ENCODE results near the gene TBX6.

The TBX6 gene

DNA sequence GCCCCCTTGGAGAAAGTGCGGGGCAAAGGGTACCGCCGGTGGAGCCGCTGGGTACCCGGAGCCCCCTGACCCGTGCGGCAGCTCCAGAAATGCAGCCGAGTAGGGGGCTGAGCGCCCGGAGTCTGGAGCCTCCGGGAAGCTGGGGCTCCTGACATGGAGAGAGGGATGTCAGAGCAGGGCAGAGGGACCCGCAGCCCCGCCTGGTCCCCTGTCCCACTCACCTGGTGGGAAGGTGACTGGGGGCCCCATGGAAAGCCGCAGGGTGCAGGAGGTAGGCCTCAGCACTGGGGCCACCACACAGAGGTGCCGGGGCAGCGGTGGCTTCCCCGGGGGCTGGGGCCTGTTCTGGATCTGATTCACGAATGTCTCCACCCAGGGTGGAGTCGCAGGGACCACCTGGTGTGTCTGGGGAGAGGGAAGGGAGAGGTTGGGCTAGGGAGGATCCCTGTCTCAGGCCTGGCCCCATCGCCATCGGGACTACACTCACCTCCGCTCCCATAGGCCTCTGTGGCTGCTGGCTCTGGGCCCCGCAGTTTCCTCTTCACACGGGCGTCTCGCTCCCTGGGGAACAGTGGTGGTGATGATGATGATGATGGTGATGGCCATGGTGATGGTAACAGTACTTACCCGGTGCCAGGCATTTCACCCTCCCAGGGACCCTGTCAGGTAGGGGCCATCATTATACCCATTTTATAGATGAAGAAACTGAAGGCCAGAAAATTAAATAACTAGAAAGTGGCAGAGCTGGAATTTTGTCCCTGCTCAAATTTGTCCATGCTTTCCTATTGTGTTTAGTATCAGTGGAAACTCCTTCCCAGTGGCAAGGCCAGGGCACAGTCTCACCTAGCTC lies 5.2 kb downstream of the TBX6 start:
- DNase-seq, result no peak

DNA sequence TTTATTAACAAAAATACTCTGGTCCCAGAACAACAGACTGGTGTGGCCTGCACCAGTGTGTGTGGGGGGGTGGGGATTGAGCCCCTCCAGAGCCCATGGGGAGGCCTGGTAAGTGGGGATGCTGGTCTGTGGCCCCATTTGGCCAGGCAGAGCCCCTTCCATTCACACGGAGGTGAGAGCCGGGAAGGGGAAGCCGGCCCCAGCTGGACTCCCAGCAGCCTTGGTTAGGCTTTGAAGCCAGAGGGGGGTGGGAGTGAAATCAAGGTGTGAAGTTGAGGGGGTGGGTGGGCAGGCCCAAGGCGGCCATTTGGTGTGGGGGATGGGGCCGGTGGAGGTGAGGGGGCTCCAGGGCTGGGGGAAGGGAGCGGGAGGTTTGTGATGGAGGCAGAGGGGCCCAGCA lies 5.9 kb downstream of the TBX6 start:
- DNase-seq, result no peak

DNA sequence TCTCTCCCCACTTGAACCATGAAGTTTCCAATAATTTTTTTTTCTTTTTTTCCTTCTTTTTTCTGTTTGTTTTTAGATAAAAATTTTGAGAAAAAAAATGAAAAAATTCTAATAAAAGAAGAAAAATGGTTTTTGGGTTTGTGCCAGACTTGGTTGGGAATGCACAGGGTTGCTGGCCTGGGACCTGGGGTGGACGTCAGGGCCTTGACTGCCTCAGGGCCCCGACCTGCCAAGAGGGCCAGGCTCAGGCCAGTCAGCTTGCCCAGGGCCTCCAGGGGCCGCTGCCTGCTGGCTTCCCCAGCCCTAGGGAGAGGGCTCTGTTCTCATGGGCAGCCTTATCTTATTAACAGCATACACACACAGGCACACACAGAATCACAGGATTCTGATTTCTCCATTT lies 6.5 kb downstream of the TBX6 start:
- no peak for DNase-seq

DNA sequence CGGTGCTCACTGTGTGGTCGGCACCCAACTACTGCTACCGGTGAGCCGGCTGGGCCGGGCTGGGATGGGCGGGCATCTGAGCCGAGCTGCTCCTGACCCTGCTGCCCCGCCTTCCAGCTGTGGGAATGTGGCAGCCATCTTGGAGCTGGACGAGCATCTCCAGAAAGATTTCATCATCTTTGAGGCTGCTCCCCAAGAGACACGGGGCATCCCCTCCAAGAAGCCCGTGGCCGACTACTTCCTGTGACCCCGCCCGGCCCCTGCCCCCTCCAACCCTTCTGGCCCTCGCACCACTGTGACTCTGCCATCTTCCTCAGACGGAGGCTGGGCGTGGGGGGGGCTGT lies 6.9 kb downstream of the TBX6 start:
- no peak for DNase-seq

DNA sequence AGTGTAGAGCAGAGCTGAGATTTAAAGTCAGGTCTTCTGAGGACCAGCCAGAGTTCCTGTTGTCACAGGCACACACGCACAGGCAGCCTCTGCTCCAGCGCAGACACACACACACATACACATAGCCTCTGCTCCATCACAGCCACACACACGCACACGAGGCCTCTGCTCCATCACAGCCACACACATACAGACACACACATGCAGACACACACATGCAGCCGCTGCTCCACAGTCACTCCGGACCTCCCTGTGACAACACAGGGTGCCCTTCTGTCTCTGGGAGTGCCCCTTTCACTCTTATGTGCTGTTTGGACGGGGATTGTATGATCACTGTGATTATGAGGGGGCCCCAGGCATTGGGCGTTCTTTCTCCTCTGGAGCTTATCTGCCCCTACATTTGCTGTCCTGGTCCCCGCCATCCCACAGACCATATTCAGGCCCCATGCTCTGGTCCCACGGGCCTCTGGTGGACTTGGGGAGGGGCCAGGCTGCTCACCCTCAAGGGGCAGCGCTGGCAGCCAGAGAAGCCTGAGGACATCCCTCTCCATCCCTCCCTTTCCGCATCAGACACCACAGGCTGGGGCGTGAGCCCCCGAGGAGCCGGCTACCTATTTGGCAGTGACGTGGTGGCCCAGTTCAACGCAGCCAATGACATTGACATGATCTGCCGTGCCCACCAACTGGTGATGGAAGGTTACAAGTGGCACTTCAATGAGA lies 7.5 kb downstream of the TBX6 start:
- no peak for DNase-seq

DNA sequence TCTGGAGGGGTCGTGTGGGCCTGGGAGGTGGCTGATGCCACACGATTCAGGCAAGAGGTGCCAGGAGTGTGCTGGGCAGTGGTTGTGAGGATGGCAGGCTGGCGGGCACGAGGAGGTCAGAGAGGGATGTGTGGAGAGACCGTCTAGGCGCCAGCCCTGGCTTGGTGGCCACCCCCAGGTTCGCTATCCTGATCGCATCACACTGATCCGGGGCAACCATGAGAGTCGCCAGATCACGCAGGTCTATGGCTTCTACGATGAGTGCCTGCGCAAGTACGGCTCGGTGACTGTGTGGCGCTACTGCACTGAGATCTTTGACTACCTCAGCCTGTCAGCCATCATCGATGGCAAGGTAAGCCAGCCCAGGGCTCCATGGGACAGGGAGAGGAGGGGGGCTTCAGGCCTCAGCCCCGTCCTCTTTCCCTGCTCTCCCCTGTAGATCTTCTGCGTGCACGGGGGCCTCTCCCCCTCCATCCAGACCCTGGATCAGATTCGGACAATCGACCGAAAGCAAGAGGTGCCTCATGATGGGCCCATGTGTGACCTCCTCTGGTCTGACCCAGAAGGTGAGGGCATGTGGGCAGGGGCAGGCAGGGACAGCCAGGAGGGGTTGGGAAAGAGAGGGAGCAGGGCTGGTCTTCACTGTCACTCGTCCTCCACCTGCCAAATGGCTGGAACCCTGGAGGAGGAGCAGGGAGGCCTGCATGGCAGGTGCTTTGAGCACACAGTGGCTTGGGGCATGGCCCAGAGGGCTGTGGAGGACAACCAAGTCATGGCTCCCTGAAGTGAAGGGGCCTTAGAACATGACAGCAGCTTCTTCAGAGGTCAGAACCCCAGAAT lies 8.3 kb downstream of the TBX6 start:
- no peak for DNase-seq

DNA sequence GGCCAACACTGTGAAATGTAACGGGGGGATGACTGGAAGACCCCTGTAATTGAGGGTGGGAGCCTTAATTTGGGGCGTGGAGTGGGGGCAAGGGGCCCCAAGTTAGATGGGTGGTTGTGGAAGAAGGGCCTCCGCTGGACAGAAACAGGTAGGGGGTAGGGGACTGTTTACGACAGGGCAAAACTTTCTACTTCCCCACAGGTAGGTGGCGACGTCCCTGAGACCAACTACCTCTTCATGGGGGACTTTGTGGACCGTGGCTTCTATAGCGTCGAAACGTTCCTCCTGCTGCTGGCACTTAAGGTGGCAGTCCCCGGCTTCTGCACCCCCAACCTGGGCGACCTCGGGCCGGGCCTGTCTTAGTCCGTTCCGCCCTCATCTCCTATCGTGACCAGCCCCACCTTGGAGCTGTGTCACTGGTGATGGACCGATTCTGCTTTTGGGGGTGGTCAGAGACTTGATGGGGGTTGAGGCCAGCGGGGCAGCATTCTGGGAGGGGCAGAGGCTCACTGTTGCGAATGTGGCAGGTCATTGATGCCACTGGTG lies 9.1 kb downstream of the TBX6 start:
- no peak for DNase-seq

DNA sequence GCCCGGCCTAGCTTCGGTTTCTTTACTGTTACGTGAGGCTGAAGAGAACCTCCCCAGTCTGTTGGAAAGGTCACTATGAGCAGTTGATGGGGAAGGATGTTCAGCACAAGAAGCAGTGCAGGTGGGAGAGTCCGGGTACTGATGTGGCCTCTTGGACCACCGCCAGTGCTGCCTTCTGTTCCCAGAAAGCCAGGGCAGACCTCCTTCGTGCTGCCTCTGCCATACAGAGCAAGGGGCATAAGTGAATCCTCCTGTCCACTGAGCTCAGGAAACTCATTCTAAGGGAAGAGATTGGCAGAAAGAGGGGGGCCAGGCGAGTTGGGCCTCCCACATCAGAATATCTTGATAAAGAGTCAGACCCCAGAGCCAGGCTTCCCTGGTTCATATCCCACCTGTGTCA lies 12.2 kb downstream of the TBX6 start:
- no peak for DNase-seq

DNA sequence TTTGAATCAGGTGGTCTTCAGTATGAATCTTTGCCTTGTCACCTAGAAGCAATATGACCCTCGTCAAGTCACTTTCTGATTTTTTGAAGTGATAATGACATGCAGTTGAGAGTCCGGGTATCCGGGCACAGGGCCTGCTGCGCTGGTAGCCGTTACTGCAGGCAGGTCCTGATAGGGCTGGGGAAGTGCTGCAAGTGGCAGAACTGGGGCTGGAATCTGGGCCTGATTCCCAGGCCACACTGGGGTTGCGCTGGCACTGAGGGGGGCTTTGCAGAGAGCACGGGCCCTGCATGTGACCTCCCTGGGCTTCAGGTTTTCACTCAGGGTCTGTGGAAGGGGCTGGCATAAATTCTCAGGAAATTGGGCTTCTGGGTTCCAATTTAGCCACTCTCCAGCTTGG lies 13.0 kb downstream of the TBX6 start:
- no peak for DNase-seq

DNA sequence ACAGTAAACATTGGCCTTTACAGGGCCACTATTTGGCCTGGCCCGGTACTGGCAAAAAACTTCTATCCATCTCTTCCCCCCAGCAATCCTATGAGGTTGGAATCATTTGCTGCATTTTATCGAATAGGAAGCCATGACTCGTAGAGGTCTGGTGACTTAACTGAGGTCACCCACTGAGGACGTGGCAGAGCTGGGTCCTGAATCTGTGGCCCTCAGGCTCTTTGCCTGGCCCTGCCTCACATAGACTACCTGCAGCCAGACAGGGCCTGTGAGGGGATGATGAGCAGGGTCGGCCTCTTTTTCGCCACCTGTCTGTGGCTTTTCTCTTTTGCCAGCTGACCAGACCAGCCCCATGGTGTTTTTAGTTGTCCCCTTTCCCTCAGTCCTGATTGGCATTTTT lies 14.1 kb downstream of the TBX6 start:
- no peak for DNase-seq

DNA sequence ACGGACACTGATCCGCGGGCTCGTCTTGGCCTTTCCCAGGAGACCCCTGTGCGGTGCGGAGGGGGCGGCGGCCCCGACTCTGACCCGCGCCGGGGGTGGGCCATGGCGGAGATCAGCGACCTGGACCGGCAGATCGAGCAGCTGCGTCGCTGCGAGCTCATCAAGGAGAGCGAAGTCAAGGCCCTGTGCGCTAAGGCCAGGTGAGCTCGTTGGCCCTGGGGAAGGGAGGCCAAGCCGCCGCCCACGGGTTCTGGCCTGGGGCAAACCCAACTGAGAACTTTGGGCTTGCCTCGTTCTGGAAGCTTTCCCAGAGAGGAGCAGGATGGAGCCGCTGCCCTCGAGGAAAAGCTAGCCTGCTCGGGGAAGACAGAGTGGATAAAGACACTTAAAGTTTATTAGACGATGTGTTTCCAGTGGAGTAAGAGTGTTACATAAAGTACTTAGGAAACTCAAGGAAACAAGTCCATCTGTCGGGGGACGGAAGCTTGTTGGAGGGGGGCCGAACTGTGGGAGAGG lies 15.4 kb downstream of the TBX6 start:
- DNase-seq, result peak; percentile 7

DNA sequence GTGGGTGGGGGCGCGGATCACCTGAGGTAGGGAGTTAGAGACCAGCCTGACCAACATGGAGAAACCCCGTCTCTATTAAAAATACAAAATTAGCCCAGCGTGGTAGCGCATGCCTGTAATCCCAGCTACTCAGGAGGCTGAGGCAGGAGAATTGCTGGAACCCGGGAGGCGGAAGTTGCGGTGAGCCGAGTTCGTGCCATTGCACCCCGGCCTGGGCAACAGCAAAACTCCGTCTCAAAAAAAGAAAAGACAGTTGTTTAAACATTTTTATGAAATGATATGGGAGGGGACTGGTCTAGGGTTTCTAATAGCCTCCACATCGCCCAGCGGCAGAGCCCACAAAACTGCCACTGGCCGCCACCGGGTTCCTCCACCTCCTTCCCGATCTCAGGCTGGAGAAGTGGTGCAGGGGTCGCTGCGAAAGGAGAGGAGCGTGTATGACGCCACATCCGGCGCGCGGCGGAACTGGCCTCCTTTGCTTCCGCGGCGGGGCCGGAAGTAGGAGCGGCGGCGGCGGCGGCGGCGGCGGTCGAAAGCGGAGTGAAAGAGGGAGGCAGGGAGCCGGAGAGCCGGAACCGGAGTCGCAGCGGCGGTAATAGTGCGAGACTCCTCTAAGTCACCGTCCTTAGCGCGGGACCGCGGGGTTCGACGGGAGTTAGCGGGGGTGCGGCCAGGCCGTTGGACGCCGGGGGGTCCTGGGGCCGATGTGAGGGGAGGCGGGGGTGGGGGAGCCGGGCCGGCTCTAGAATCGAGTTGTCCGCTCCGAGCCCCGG lies 16.0 kb downstream of the TBX6 start, which contains the start of gene PPP4C:
Gene PPP4C, plus strand, starts transcription at position 492 of the 773 bp plus-strand sequence. CDS start 384 bp downstream, outside the sequence.
- DNase-seq, result peak; percentile 81

DNA sequence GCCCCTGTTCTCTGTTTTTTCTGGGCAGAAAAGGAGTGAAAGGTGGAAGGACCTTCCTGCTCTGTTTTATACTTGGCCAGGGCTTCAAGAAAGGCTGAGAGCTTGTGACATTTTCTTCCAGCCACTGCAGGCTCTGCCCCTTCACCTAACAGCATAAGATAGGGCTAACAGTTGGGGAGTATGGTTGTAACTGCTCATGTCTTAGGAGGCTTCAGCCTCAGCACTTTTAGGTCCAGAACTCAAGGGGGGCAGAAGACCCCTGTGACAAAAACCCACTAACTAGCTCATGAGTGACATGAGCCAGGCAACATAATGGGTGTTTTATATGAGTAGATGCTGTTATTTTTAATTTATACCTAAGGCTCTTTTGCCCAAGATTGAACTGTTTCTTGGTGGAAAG lies 21.2 kb downstream of the TBX6 start:
- DNase-seq, result no peak

DNA sequence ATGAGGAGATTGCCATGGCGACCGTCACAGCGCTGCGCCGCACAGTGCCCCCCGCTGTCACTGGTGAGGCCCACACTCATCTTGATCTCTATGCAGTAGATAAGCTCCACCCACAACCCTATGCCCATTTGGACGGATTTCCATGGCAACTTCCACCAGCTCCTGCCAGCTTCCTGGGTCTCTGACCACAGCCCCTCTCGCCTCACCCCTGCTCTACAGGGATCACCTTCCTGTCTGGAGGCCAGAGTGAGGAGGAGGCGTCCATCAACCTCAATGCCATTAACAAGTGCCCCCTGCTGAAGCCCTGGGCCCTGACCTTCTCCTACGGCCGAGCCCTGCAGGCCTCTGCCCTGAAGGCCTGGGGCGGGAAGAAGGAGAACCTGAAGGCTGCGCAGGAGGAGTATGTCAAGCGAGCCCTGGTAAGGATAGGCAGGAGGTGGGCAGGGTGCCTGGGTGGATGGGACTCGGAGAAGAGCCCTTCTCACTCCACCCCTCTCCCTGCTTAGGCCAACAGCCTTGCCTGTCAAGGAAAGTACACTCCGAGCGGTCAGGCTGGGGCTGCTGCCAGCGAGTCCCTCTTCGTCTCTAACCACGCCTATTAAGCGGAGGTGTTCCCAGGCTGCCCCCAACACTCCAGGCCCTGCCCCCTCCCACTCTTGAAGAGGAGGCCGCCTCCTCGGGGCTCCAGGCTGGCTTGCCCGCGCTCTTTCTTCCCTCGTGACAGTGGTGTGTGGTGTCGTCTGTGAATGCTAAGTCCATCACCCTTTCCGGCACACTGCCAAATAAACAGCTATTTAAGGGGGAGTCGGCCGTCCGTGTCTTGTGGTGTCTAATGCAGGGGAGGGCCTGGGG lies 21.9 kb downstream of the TBX6 start:
- no peak for DNase-seq

DNA sequence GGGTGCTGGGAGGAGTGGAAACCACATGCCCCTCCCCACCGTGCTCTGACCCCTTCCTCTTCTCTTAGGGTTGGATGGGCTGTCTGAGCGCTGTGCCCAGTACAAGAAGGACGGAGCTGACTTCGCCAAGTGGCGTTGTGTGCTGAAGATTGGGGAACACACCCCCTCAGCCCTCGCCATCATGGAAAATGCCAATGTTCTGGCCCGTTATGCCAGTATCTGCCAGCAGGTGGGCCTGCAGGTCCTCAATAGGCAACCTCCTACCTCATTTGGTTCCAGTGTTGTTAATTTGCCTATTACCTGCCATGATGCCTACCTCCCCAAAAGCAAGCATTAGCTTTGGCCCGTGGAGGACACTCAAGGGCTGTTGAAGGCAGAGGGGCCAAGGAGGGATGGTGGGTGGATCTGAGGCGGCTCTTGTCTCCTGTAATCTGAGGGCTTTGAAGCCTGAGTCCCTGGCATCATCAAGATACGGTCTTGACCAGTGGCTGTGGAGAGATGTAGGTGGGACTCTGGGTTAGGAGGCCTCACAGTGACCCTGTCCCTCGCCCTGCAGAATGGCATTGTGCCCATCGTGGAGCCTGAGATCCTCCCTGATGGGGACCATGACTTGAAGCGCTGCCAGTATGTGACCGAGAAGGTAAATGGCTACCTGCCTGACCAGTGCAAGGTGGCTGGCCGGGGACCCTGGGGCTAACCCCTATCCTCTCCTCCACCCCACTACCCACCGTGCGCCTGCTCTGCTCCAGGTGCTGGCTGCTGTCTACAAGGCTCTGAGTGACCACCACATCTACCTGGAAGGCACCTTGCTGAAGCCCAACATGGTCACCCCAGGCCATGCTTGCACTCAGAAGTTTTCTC lies 22.7 kb downstream of the TBX6 start:
- peak; percentile 30 for DNase-seq

DNA sequence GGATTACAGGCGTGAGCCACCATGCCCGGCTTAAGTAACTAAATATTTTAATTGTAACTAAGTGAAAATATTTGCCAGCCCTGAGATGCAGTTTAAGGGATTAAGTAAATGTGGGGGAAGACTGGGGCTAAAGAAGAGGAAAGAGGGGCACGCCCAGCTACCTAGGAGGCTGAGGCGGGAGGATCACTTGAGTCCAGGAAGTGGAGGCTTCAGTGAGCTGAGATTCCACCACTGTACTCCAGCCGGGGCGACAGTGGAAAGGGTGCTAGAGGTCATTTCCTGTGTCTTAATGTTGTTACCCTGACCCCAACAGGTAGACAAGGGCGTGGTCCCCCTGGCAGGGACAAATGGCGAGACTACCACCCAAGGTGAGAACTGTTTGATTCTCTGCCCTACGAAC lies 23.4 kb downstream of the TBX6 start:
- DNase-seq, result no peak

DNA sequence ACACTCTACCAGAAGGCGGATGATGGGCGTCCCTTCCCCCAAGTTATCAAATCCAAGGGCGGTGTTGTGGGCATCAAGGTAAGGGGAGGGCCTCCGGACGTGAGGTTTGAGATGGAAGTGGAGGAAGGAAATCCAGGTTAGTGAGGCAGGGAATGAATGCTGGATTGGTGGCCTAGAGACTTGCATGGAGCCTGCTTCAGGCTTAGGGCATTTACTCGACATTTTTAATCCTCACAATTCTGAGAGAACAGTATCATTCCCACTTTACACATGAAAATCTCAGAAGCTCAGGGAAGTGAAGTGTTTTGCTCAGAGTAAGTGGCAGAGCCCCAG lies 24.2 kb downstream of the TBX6 start:
- no peak for DNase-seq

DNA sequence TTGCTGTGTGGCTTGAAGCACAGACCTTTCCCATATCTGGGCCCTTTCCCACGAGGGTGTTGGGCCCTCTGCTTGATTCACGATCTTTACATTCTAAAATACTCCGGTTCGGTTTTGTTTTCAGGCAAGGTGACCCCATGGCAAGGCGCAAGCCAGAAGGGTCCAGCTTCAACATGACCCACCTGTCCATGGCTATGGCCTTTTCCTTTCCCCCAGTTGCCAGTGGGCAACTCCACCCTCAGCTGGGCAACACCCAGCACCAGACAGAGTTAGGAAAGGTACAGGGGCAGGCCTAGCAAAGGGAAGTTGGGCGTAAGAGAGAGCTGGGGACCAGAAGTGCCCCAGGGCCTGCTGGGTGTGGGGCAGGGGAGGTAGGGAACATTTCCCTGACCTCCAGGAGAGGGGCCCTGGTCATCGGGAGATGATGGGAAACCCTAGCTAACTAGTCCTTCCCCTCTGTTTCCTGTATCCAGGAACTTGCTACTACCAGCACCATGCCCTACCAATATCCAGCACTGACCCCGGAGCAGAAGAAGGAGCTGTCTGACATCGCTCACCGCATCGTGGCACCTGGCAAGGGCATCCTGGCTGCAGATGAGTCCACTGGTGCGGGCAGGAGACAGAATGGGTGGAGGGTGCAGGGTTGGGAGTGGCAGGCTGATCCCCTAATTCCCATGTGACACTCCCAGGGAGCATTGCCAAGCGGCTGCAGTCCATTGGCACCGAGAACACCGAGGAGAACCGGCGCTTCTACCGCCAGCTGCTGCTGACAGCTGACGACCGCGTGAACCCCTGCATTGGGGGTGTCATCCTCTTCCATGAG lies 24.8 kb downstream of the TBX6 start:
- DNase-seq, result no peak

Data from activated effector memory CD4-positive, alpha-beta T cell treated with Interleukin-2 at 50 U/mL for 16 hours (primary cell).